NCI-H1105 (cell line): ENCODE results near the gene CBFA2T2.
A peak's percentile ranks its signal among the peaks of the same experiment; 100 is the strongest.

Source experiments
- DNase-seq: peaks from one replicate; lab custom pipeline; 2025; lab: John Stamatoyannopoulos, UW

CBFA2T2 gene

GRCh38 chr20:33651562-33652048 lies 161.7 kb downstream of the CBFA2T2 start:
- DNase-seq, result no peak

- DNase-seq, result peak; percentile 64
Measured at GRCh38 chr20:33653218-33653899, 163.5 kb downstream of the CBFA2T2 start.

GRCh38 chr20:33653900-33654596 lies 164.2 kb downstream of the CBFA2T2 start:
- DNase-seq, result peak; percentile 99

- peak; percentile 57 for DNase-seq
Measured at GRCh38 chr20:33654680-33655161, 164.8 kb downstream of the CBFA2T2 start.

- no peak for DNase-seq
Measured at GRCh38 chr20:33655164-33655563, 165.3 kb downstream of the CBFA2T2 start.

- DNase-seq, result no peak
Measured at GRCh38 chr20:33656010-33656782, 166.3 kb downstream of the CBFA2T2 start.

- no peak for DNase-seq
Measured at GRCh38 chr20:33656783-33657703, 167.1 kb downstream of the CBFA2T2 start.

- no peak for DNase-seq
Measured at GRCh38 chr20:33657704-33658095, 167.8 kb downstream of the CBFA2T2 start.

GRCh38 chr20:33658510-33658909 lies 168.6 kb downstream of the CBFA2T2 start:
- DNase-seq, result no peak

- DNase-seq, result no peak
Measured at GRCh38 chr20:33658929-33659328, 169.0 kb downstream of the CBFA2T2 start.

GRCh38 chr20:33659341-33660034 lies 169.6 kb downstream of the CBFA2T2 start:
- no peak for DNase-seq

GRCh38 chr20:33660035-33660684 lies 170.3 kb downstream of the CBFA2T2 start:
- no peak for DNase-seq

- DNase-seq, result no peak
Measured at GRCh38 chr20:33660685-33661058, 170.8 kb downstream of the CBFA2T2 start.

GRCh38 chr20:33662172-33662571 lies 172.3 kb downstream of the CBFA2T2 start, which contains the start of gene C20orf144:
C20orf144 (plus strand) TSS chr20:33662327; CDS start chr20:33662346, 19 bp downstream.
- no peak for DNase-seq

GRCh38 chr20:33663161-33664084 lies 173.5 kb downstream of the CBFA2T2 start:
- peak; percentile 82 for DNase-seq

- DNase-seq, result no peak
Measured at GRCh38 chr20:33664085-33664761, 174.3 kb downstream of the CBFA2T2 start.

GRCh38 chr20:33664762-33665144 lies 174.9 kb downstream of the CBFA2T2 start:
- DNase-seq, result no peak
